ENCODE data around the gene GATC. TPM values are rescaled to one million over a fixed set of nuclear protein-coding genes. Genes with fewer than 3 reads are reported as not detected.

The GATC gene
- total RNA-seq, 4 donors from 2014 or later, result 11.8 to 31.9 (median 18.3) TPM

DNA sequence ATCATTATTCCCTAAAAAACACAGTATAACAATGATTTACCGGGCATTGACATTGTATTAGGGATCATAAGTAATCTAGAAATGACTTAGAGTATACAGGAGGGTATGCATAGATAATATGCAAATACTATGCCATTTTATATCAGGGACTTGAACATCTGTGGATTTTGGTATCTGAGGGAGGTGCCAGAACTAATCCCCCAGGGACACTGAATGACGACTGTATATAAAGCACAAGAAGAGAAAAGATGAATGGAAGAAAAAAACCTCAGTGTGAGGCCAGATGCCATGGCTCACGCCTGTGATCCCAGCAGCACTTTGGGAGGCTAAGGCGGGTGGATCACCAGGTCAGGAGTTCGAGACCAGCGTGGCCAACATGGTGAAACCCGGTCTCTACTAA, 33.8 kb upstream of the GATC start:
- H3K27ac ChIP-seq, result no peak overlapping the region
- no peaks in the 10 kb centered on the region for H3K9me3 ChIP-seq
- no peak for DNase-seq
- TF ChIP-seq POLR2A (IDR thresholded peaks at IDR 0.05), result no peak
- TF ChIP-seq, protein P1, sequence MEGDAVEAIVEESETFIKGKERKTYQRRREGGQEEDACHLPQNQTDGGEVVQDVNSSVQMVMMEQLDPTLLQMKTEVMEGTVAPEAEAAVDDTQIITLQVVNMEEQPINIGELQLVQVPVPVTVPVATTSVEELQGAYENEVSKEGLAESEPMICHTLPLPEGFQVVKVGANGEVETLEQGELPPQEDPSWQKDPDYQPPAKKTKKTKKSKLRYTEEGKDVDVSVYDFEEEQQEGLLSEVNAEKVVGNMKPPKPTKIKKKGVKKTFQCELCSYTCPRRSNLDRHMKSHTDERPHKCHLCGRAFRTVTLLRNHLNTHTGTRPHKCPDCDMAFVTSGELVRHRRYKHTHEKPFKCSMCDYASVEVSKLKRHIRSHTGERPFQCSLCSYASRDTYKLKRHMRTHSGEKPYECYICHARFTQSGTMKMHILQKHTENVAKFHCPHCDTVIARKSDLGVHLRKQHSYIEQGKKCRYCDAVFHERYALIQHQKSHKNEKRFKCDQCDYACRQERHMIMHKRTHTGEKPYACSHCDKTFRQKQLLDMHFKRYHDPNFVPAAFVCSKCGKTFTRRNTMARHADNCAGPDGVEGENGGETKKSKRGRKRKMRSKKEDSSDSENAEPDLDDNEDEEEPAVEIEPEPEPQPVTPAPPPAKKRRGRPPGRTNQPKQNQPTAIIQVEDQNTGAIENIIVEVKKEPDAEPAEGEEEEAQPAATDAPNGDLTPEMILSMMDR (IDR thresholded peaks at IDR 0.05), result no peak
- H3K36me3 ChIP-seq, result no peaks in the 10 kb centered on the region
- no peak overlapping the region for H3K4me3 ChIP-seq
- no peaks in the 10 kb centered on the region for H3K27me3 ChIP-seq
- intact Hi-C loops (cut with DNase I; ENCODE audit: low total_unique reads), result no loop called here
- H3K4me1 ChIP-seq, result no peaks in the 10 kb centered on the region

DNA sequence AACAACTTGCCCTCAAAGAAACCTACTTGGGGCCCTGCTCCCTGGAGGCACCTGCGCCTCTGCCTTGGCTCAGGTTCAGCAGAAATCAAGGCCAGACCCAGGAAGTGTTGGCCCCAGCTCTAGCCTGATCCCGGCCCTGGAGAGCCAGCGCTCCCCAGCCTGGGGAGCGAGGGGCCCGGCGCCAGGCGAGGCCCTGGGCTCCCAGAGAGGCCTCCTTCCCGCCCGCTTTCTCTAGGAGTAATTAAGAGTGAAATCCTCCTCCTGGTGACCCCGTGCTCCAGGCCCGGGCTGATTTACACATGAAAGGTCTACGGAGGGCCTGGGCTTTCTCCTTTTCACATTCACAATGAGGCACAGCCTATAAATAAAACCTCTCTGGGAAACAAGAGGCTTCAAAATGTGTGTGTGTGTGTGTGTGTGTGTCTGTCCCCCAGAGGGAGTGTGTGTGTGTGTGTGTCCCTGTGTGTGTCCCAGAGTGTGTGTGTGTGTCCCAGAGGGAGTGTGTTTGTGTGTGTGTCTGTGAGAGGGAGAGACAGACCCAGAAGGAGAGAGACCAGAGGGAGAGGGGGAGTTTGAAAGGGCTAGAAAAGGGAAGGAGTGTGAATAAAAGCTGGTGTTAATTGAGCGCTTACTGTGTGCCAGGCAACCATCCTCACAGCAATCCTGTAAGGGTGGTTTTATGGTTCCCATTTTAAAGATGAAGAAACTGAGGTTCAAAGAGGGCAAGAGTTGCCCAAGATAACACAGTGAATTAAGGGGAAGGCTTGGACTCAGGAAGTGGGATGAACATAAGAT, 32.1 kb upstream of the GATC start:
- peak in 1 of 2 donors; percentile 33 for DNase-seq
- H3K27ac ChIP-seq, result peak overlapping the region in 1 of 2 donors; percentile 23
- no peak overlapping the region for H3K4me3 ChIP-seq
- intact Hi-C loops (cut with DNase I; ENCODE audit: low total_unique reads), result no loop called here
- H3K27me3 ChIP-seq, result no peaks in the 10 kb centered on the region
- no peak for TF ChIP-seq POLR2A (IDR thresholded peaks at IDR 0.05)
- TF ChIP-seq, protein P1 (IDR thresholded peaks at IDR 0.05), result no peak
- no peaks in the 10 kb centered on the region for H3K4me1 ChIP-seq
- no peaks in the 10 kb centered on the region for H3K36me3 ChIP-seq
- no peaks in the 10 kb centered on the region for H3K9me3 ChIP-seq

DNA sequence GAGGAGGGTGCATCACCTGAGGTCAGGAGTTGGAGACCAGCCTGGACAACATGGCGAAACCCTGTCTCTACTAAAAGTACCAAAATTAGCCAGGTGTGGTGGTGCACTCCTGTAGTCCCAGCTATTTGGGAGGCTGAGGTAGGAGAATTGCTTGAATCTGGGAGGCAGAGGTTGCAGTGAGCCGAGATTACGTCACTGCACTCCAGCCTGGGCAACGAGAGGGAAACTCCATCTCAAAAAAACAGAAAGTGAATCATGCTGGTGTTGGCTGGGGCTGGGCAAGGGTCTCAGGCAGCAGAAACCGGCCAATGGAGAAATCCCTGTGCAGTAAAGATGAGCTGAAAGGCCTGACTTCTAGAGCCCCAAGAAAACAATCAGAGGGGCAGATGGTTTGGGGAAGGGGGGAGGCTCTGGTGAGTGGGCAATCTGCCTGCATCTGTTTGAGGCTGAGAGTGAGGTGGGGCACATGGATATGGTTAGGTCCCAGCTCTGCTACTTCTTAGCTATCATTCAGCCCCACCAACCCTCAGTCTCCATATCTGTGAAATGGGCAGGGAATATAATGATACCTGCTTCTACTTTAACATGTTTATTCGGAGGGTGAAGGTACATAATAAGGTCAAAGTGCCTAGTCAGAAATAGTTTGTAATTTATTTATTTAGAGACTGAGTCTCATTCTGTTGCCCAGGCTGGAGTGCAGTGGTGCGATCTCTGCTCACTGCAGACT, 29.6 kb upstream of the GATC start:
- no peaks in the 10 kb centered on the region for H3K27me3 ChIP-seq
- no peaks in the 10 kb centered on the region for H3K36me3 ChIP-seq
- H3K4me1 ChIP-seq, result no peaks in the 10 kb centered on the region
- no peak overlapping the region for H3K27ac ChIP-seq
- intact Hi-C loops (cut with DNase I; ENCODE audit: low total_unique reads), result no loop called here
- no peak for TF ChIP-seq POLR2A (IDR thresholded peaks at IDR 0.05)
- TF ChIP-seq, protein P1 (IDR thresholded peaks at IDR 0.05), result no peak
- DNase-seq, result no peak
- no peak overlapping the region for H3K4me3 ChIP-seq
- H3K9me3 ChIP-seq, result no peaks in the 10 kb centered on the region

DNA sequence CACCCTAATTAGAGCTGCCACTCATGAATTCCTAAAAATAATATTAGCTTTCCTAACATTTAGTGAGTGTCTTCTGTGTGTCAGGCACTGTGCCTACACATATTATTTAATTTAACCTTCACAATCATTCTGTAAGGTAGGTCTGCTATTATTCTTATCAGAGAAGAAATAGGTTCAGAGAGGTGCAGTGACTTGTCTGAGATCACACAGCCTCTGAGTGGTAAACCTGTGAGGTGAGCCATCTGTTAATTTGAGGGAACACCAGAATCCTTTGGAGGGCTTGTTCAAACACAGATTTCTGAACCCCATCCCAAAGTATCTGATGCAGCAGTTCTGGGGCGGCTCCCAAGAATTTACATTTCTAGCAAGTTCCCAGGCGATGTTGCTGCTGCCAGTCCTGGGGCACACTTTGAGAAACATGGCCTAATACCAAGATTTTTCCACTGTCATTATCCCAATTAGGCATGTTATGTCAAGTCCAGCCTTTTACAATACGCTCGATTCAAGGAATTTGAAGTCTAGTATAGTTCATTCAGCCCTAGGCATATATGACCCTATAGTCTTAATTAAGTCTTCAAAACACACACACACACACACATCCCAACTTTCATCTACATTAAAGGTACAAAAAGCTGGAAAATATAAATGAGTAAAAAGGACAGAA, 28.2 kb upstream of the GATC start:
- Histone ChIP-seq H3K4me3 (no peak overlapping the region), H3K27ac (no peak overlapping the region), H3K27me3 (no peaks in the 10 kb centered on the region), H3K9me3 (no peaks in the 10 kb centered on the region), H3K36me3 (no peaks in the 10 kb centered on the region), H3K4me1 (no peaks in the 10 kb centered on the region)
- intact Hi-C loops (cut with DNase I; ENCODE audit: low total_unique reads), result no loop called here
- no peak for TF ChIP-seq POLR2A (IDR thresholded peaks at IDR 0.05)
- TF ChIP-seq, protein P1 (IDR thresholded peaks at IDR 0.05), result no peak
- DNase-seq, result no peak

DNA sequence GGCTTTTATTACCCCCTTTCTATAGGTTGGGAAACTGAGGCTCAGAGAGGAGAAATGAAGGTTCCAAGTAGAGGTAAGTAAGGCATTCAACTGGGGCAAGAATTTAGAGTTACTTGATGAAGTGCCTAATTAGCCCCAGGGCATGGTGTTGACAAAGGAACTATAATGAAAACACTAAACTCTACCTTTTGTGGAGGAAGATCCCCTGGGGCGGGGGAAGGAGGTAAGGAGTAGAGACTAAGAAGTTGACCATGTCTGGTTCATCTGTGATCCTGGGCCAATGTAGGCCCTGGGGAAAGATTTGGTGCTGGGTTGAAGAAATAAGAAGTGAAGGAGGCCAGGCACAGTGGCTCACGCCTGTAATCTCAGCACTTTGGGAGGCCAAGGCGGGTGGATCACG, 24.5 kb upstream of the GATC start:
- TF ChIP-seq POLR2A (IDR thresholded peaks at IDR 0.05), result no peak
- TF ChIP-seq, protein P1 (IDR thresholded peaks at IDR 0.05), result no peak
- Histone ChIP-seq H3K36me3 (no peaks in the 10 kb centered on the region), H3K4me3 (no peak overlapping the region), H3K4me1 (no peaks in the 10 kb centered on the region), H3K27ac (no peak overlapping the region), H3K27me3 (no peaks in the 10 kb centered on the region), H3K9me3 (no peaks in the 10 kb centered on the region)
- DNase-seq, result no peak
- intact Hi-C loops (cut with DNase I; ENCODE audit: low total_unique reads), result no loop called here
